ENCODE data around the gene P2RX3.

P2RX3 gene

DNA sequence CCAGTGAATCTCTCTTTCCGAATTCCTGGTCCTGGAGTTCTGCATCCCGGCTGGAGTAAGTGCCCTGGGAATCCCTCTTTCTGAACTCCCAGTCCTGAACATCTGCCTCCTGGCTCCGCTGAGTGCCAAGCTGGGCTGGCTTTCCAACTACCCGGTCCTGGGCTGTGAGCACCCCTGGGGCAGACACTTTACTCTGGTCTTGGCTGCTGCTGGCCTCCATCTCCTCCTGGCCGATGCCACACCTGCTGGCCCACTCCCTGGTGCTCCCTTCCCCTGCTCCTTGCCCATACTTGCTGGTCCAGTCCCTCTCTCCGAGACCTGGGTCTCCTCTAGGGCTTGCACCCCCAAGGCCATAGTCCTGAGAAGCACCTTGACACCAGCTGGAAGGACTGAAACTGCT, 28.1 kb upstream of the P2RX3 start:
- no peak for DNase-seq (ENCODE audit: low read depth)

DNA sequence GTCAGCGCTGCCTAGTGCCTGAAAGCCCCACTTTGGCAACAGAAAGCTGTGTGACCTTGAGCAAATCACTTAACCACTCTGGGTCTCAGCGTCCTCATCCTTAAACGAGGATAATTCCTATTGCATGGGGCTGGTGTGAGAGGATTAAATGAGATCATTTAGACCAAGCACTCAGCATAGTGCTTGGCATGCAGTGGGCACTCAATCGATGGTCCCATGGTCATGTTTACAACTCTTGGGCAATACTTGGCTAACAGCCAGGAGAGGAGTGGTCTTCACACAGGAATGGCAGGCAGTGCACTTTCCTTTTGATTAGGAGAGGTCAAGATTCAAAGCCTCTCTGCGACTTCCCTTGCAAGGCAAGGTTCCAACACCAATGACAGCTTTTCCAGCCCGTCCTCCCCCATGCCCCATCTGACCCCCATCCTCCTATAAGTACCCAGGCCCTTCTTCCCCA, 27.5 kb upstream of the P2RX3 start:
- DNase-seq (ENCODE audit: low read depth): no peak

DNA sequence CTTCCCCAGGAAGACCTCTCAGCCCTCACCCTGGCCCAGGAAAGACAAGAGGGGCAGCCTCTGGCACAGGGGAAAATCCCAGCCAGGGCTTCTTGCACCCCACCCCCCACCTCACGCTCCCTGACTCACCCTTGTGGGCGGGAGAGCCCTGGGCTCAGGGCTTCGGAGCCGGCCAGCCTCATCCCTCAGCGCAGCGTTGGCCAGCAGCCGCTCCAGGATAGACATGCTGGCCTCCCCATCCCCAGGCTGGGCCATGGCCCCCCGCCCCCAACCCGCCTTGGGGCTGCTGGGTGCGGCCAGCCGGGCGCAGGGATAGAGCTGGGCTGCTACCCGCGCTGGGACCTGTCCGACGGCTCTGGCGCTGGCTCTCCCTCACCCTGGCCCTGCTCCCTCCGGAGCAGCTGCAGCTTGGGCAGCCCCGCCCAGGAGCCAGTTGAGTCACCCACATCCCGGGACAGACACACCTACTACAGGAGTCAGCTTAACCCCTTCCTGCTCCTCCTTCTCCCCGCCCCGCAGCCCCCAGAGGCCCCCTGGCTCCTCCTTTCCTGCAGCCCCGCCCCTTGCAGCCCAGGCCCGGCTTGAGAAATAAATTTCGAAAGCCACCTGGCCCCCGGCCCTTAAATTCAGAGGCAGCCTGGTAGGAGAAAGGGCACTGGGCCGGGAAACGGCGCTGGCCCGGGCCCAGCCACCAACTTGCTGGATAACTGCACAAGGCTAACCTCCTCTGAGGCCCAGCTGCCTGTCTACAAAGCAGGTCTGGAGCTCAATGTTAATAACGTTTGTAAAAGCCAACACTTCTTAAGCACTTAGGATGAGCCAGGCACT, 26.8 kb upstream of the P2RX3 start:
- peak; percentile 95 for DNase-seq (ENCODE audit: low read depth)

DNA sequence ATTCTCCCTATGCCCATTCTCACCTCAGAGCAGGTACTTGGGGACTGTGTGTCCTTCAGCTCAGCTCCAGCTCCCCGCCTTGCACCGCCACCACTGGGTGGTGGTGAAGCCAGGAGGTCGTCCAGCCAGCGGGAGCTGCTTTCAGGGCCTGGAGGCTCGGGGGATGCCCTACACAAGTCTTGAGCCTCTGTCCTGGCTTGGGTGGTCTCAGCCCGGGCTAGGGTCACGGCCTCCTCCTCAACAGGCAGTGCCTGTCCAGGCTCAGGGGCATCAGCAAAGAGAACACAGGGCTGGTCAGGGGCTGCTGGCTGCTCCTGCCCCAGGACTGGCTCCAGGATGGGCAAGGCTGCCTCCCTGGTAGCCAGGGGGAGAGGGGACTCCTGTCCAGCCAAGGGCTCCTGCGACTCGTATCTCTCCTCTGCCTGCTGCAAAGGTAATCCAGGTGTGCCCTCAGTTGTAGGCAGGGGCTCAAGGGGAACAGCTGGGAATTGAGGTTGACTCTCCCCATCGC, 25.6 kb upstream of the P2RX3 start:
- no peak for DNase-seq (ENCODE audit: low read depth)

DNA sequence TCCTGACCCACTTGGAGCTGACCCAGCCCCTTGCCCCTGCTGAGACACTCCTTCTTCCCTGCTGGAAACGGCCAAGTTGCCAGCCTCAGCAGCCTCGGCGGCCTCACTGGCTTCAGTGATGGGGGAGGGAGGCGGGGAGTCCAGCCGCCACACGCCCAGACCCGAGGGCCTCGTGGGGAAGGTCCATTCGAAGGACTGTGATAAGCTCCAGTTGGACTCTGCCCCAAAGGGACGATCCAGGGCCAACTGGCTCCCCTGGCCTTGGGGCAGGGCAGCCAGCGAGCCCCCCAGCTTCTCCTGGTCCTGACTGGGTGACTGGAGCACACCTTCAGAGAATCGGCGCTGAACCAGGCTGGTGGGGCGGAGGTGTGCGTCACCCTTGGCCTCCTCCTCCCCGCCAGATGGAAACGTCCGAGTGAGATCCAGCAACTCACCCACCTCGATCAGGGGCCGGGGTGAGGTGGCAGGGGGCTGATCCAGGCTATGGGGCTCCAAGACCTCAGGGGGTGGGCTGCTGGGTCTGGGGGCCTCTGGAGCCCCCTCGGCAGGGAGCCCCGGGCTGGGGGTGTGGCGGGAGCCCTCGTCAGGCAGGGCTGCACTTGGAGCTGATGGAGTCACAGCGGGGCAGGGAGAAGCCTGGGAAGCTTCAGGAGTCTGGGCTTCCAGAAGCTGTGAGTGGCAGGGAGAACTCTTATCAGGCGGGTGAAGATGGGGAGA, 24.9 kb upstream of the P2RX3 start:
- no peak for DNase-seq (ENCODE audit: low read depth)

DNA sequence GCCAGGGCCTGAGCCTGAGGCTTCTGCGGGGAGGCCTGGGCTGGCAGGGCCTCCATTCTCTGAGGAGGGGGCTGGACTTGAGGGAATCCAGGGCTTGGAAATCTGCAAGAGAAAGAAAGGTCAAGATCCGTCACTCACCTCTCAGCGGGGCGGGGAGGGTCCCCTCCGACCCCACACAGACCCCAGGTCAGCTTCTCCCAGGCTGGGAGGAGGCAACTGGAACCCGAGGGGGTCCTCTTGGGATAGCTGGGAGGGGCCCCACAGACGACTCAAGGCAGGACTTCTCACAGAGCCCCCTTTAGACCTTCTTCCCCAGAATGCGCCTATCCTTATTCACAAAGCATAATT, 24.4 kb upstream of the P2RX3 start:
- no peak for DNase-seq (ENCODE audit: low read depth)

DNA sequence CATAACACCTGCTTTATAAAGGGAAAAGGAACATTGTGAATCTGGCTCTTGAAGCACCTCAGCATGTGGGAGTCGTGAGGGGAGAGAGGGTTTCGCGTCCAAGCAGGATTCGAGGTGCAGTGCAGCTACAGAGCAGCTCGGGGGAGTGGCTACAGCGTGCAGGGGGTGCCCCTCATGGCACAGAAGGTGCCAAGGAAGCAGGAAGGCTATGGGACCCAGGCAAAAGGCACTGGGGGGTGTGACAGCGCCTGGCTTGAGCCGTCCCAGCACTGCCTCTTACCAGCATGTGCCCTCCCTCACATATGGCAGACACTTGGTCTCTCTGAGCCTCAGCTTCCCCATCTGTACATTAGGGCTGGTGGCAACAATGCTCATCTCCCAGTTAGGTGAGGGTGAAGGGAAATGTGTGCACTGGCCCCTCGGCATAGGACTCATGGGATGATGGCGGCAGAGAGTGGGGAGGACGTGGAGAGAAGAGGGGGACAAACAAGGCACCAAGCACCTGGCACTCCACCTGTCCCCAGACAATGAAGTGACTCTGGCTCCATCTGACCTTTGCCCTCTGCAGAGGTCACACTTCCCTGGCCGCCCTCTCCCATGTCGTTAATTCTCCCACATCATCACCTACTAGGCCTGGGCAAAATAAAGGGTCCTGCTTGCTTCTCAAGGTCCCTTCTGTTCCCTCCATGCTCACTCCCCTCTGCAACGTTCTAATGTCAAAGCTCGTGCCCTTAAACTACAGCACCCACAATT, 23.8 kb upstream of the P2RX3 start:
- no peak for DNase-seq (ENCODE audit: low read depth)

DNA sequence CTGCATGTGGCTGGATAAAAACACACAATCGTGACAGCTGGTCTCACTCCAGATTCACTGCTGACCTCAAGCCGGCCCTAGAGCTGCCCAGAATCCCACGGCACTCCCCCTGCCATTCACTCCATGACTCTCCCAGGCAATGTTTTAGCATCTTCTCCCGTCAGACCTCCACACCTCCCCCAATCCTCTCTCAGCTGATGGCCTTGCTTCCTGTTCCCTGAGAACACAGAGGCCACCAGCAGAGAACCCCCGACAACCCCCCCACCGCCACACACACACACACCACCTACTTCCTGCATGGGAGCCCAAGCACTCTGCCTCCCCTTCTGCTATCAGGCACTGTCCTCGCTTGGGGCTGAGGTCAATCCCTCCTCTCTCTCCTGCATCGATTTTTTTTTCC, 22.7 kb upstream of the P2RX3 start:
- no peak for DNase-seq (ENCODE audit: low read depth)

DNA sequence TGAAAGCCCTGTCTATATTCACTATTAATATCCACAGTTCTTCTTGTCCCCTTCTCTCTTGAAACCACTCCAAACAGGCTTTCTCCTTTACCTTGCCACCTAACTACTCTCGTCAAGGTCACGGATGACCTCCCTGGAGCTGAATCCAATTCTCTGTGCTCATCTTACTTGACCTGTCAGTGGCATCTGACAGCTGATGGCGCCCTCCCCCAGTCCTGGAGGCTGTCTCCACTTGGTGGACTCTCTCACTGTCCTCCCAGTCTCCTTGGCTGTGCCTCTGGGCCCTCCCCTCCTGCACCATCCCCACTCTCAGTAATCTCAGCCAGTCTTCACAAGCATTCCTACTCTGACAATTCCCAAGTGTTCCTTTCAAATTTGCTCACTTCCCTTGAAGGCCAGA, 22.1 kb upstream of the P2RX3 start:
- DNase-seq (ENCODE audit: low read depth): no peak

DNA sequence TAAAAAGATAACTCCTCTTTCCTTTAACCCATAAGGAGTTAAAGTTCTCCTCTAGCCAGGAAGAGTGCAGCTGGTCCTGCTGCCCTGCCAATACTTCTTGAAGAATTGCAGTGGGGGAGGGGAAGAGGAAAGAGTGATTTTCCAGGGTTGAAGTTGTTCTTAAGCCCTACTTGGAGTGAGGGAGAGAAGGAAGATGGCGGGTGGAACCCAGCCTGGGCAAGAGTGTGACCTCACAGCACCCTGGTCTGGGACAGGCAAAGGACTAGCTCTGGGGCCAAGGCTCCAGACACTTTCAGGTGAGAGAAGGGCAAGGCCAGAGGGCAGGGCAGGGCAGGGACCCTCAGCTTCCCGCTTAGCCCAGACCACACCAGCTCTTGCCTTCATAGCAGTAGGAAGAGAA, 20.0 kb upstream of the P2RX3 start:
- DNase-seq (ENCODE audit: low read depth): no peak

DNA sequence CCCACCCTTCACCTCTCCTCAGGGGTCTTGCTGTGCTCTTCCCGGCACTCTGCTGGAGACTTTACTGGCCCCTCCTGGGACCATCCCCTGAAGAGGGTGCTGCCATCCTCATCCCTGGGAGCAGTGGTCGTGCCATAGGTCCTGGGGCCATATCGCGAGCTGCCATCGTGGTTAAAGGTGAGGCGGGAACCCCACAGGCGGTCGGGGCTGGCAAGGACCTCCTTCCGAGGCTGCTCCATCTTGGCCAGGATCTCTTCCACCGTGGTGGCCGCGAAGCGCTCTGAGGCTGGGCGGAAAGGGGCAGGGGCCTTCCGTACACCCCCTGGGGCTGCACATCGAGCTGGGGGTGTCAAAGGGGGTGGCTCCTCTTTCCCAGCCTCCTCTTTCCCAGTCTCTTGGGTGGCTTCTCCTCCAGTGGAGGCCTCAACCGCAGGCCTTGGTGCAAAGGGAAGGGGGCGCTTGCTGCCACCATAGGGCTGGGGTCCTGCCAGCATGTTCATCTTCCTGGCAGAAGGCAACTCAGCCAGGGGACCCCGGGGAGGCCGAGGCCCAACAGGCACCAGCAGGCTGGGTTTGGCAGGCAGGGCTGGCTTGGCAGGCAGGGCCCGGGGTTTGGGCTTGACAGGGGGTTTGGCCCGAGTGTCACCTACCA, 18.0 kb upstream of the P2RX3 start:
- DNase-seq (ENCODE audit: low read depth): no peak

DNA sequence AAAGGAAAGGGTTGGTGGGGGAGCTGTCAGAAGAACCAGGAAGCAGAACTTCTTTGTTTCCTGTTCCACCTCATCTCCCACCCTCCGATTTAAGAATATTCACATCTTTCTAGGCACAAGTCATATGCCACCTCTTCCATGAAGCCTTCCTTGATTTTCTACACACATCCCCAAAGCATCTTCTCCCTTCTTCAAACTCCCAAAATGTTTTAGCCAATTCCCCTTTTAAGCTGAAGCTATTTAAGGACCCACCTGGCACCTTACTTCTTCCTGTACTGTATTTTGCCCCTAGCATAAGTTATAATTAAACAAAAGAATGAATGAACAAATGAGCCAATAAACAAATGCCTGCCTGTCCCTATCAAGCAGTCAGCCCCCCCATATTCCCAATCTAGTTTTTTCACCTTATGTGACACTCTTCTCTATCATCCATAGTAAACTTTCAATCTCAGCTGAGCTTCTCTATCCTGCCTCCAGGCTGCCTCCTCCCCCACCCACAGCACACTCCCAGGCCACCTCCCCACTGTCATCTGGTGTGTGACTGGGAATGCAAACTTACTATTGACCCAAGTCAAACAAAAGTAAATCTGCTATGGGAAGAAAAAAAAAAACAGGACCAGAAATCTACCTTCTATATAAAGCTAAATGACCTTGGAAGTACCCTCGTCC, 17.3 kb upstream of the P2RX3 start:
- no peak for DNase-seq (ENCODE audit: low read depth)

DNA sequence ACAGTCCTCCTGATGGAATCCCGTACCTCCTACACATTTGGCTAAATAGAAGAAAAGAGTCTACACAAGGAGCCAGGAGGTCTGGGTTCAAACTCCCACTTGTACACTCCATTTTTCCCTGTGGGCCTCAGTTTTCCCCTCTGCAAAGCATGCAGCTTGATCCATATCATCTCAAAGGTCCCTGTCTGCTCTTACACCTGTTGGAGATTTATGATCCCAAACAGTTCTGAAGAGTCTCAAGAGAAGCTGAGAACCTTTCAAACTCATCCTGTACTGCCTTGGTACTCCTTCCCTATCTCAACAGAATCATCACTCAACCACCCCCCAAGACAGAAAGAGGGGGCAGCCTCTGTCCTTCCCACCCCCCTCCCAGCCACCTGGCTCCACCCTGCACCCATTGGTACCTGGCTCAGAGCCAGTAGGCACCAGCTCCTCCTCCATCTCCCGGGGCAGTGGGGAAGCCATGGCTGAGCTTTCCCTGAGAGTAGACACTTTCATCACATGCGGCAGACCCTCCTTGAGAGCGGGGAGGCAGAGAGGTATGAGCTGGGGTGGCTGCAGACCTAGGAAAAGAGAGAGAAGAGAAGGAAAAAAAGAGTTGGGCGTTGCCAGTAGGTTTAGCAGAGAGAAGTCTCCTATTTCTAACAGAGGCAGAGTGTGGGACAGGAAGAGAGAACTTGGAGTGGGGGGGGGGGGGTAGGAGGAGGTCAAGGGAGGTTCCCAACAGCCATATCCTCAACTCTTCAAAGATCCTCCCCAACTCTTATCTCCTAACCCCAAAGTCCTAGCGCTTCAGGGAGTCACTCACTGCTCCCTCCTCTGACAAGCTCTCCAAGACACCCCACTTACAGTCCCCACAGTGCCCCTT, 16.5 kb upstream of the P2RX3 start:
- DNase-seq (ENCODE audit: low read depth): no peak

DNA sequence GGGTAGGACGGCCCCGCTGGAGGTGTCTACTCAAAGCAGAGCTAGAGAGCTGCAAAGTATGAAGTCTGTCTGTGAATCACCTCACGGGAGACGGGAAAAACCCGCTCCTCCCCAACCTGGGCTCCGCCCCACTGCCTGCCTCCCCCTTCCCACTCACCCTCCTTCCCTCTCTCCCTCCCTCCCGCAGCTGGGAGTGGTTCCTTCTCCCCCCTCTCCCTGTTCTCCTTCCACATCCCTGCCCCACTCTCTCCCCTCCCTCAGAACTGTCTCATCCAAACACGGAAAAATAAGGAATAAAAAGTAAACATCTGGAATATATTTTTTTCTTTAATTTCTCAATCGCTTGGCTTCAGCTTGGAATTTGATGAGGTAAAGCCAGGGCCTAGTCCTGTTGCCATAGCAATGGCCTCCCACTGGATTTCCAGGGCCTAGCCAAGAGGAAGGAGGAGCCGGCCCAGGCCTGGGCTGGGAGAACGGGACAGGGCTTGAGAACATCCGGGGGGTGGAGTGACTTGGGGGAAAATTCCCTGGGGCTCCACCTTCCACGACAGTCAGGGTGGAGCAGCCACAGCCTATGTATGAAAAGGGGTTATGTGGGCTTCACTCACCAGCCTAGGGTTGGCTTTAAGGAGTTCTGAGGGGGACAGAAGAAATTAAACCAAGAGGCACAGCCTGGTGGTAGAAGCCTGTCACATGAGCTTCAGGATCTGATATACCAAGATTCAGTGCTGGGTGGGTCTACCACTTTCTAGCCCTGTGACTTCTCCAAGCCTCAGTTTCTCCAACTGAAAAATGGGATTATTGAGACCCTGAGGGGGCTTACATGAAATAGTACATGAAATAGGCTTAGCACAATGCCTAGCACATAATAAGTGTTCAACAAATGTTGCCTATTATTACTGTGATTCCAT, 15.6 kb upstream of the P2RX3 start:
- peak; percentile 97 for DNase-seq (ENCODE audit: low read depth)

DNA sequence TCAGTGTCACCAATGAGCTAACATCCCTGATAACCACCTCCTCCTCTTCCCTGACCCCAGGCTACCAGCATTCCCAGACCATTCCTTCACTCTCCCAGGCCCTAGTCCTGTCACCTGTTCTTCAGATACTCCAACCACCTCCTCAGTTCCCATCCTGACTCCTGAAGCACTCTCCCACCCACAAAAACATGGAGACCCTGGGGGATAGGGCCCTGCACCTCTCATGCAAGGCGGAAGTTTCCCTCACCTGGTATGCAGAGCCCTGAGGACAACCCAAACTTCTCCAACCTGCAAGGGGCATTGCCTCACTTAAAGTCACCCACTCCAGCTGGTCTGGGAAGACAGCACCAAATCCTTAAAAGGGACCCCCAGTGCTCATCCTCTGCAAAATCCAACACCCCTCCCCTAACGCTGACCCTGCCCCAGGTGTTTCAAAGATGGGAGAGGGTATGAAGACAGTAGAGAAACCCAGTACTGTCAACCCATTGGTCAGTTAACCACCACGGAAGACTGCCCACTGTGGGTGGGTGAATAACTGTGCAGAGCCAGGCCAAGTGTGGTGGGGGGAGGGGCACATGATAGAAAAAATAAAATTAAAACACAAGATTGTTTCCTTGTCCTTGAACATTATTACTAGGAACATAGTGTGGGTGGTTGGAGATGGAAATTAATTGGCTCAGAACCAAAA, 14.8 kb upstream of the P2RX3 start:
- DNase-seq (ENCODE audit: low read depth): no peak

DNA sequence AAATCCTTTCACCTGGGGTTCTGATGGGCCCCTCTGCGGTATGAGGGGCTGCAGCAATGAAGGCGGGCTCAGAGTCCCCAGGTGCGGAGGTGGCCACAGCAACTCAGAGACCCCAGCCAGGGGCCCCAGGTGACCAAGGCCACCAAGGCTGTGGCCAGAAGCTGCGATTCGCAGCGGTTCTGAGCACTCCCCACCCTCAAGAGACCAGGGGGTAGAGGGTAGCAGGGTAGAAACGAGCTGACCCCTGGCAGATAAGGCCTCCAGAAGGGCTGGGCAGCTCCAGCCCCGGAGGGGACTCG, 14.3 kb upstream of the P2RX3 start:
- DNase-seq (ENCODE audit: low read depth): no peak

DNA sequence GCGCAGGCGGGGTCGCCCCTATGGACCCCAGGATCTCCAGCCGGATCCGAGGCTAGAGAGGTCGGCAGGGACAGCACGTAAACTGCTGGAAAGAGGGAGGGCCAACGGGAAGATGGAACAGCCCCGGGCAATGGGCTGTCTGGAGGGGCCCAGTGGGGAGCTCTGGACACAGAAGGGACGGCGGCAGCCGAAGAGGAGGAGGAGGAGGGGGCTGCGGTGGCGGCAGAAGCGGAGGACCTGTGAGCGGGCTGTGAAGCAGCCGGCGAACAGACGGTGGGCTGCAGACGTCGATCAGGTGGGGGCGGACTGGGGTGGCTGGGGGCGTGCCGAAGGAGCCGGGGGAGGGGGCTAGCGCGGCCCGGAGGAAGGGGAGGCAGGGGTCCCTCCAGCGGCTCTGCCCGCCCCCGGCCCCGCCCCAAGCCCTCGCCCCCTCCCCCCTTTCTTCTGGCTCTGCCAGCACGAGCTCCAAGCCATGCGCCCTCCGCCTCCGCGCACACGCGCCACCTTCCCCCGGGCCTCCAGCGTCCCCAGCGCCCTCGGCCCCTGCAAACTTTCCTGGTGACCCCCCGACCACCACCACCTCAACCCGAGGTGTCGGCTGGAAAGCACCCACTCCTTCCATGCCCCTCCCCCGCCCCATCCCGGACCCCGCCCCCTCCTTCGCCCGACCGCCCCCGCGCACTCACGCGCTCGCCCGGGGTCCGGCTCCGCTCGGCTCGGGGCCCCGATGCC, 13.8 kb upstream of the P2RX3 start:
- no peak for DNase-seq (ENCODE audit: low read depth)

All from stromal cell of bone marrow (primary cell).